Lower leg skin (tissue), 4 donors: ENCODE measurements around the gene CDC20. TPM values are rescaled to one million over a fixed set of nuclear protein-coding genes. Genes with fewer than 3 reads are reported as not detected.
"Not testable (repeated sequence)": the region's sequence is repeated elsewhere in the genome, so short reads cannot be mapped to it uniquely, and the experiment has no call there.

Source experiments
- DNase-seq, 2 donors: peaks; one replicate each; pipeline ENCODE4 v3.0.0-alpha.2; 2019; ENCODE audit warnings: low spot score in 2 of 2
- H3K4me3 ChIP-seq: fragments of 200-600 bp; sonication (generic); 2 replicates; pipeline ENCODE4 v1.5.1; 2017; ENCODE audit warnings: mild to moderate bottlenecking, low read depth; ENCODE audit not compliant: poor library complexity, severe bottlenecking
- POLR2A ChIP-seq, 2 donors: fragments of 450-650 bp; IDR thresholded peaks; one replicate each; pipeline ENCODE4 v1.6.1; 2016 to 2017; ENCODE audit warnings: antibody characterized with exemption in 2 of 2, mild to moderate bottlenecking in 1 of 2, moderate library complexity in 1 of 2
- WGBS, 2 donors: methylation state at CpG; one replicate each; pipeline ENCODE4 v1.1.5; 2018; 5-methylcytosine and 5-hydroxymethylcytosine counted together
- intact Hi-C: fragments of 100-400 bp; cut with DNase I; formaldehyde crosslinking; loops from one replicate; pipeline ENCODE4 v1.15.0; 2023; ENCODE audit warnings: low total_unique reads
- total RNA-seq, 4 donors: library from RNA; depleted of rRNA; stranded (reverse); fragments of >200 nt; gene quantifications; one replicate each; pipeline ENCODE4 v1.1.0, GENCODE V29; 2016
- TF ChIP-seq, protein P1 (sequence below), 3 donors: fragments of 450-650 bp; IDR thresholded peaks; one replicate each; pipeline ENCODE4 v1.5.1; 2016; ENCODE audit warnings: antibody characterized with exemption in 3 of 3, mild to moderate bottlenecking in 3 of 3, moderate library complexity in 2 of 3

The CDC20 gene
- total RNA-seq, 4 donors from 2014 or later = 2.7 to 12.1 (median 6.5) TPM

DNA sequence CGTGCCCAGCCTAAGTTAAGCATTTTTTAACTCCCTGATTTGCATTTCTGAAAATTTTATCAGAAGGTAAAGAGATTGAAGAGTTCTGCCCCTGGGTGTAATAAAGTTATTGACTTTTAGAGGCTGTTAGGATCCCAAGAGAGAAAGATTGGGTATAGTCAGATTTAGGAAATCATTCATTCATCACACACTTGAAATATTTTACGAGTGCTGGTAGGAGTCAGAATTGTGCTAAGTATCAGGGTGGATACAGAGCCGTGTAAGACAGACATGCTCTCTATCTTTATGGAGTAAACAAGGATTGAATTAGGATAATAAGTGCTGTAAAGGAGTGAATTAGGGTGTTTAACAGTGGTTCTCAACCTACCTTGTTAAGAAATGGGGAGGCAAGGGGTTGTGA, 33.9 kb downstream of the CDC20 start:
- WGBS, 2 donors = 57 to 77% methylated on average over 3 of the region's 3 CpGs
- intact Hi-C loops = no loop called here
- no peak for DNase-seq

DNA sequence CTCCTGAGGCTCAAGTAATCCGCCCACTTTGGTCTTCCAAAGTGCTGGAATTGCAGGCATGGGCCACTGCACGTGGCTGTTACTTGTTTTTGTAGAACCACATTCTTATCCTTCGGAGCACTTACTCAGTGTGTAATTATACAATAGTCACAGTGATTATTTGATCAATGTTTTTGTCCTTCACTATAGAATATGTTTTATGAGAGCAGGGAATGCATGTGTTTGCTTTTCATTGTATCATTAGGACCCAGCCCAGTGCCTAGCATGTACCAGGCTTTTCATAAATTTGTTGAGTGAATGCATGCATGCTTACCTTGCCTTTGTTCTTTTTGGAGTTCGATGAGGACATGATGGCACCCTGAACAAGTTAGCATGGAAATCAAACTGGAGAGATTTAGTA, 36.7 kb downstream of the CDC20 start:
- intact Hi-C loops = no loop called here
- 84 to 87% methylated on average over 4 of the region's 4 CpGs for WGBS, 2 donors
- no peak for TF ChIP-seq POLR2A (IDR thresholded peaks at IDR 0.05)
- TF ChIP-seq, protein P1, sequence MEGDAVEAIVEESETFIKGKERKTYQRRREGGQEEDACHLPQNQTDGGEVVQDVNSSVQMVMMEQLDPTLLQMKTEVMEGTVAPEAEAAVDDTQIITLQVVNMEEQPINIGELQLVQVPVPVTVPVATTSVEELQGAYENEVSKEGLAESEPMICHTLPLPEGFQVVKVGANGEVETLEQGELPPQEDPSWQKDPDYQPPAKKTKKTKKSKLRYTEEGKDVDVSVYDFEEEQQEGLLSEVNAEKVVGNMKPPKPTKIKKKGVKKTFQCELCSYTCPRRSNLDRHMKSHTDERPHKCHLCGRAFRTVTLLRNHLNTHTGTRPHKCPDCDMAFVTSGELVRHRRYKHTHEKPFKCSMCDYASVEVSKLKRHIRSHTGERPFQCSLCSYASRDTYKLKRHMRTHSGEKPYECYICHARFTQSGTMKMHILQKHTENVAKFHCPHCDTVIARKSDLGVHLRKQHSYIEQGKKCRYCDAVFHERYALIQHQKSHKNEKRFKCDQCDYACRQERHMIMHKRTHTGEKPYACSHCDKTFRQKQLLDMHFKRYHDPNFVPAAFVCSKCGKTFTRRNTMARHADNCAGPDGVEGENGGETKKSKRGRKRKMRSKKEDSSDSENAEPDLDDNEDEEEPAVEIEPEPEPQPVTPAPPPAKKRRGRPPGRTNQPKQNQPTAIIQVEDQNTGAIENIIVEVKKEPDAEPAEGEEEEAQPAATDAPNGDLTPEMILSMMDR (IDR thresholded peaks at IDR 0.05) = no peak
- H3K4me3 ChIP-seq = no peak overlapping the region
- no peak for DNase-seq

More for the DNA sequence above, 33.9 kb downstream of the CDC20 start:
- no peak for TF ChIP-seq POLR2A (IDR thresholded peaks at IDR 0.05)
- TF ChIP-seq, protein P1 (IDR thresholded peaks at IDR 0.05) = no peak
- H3K4me3 ChIP-seq = no peak overlapping the region

DNA sequence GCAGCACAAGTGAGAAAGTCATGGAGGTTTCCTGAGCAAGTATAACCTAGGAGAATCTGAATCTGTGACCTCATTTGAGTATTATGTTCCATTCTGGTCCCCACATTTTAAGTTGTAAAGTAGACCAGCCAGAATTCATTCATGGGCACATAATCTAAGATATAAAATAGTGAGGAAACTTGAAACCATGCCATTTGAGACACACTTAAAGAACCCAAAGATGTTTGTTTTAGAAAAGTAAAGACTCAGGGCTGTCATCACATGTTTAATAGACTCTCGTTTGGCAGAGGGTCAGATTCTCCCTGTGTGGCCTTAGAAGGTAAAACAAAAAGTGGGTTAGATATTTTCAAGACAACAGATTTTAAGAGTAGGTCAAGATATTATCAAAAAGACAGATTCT, 37.3 kb downstream of the CDC20 start:
- 57 to 62% methylated on average over 1 of the region's 1 CpG for WGBS, 2 donors
- intact Hi-C loops = no loop called here
- DNase-seq = no peak
- no peak overlapping the region for H3K4me3 ChIP-seq
- TF ChIP-seq, protein P1 (IDR thresholded peaks at IDR 0.05) = no peak
- no peak for TF ChIP-seq POLR2A (IDR thresholded peaks at IDR 0.05)

DNA sequence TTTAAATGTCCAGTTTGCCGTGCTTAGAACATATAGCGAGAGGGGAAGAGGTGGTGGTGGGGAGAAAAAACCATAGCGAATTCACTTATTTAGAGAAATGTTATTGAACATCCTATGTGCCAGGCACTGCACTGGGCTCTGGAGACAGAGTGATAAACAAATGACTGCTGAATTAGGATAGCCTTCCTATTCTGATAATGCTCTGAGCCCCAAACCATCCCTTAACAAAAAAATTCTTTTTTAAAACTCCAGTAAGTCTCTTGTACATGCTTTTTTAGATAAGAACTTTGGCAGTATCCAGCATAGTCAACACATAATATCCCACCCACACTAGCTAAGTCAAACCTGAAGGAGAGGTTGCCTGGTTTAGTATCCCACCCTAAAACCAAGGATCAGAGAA, 39.4 kb downstream of the CDC20 start:
- TF ChIP-seq POLR2A (IDR thresholded peaks at IDR 0.05) = no peak
- TF ChIP-seq, protein P1 (IDR thresholded peaks at IDR 0.05) = no peak
- H3K4me3 ChIP-seq = no peak overlapping the region
- intact Hi-C loops = no loop called here
- 95 to 98% methylated on average over 3 of the region's 3 CpGs for WGBS, 2 donors
- no peak for DNase-seq

DNA sequence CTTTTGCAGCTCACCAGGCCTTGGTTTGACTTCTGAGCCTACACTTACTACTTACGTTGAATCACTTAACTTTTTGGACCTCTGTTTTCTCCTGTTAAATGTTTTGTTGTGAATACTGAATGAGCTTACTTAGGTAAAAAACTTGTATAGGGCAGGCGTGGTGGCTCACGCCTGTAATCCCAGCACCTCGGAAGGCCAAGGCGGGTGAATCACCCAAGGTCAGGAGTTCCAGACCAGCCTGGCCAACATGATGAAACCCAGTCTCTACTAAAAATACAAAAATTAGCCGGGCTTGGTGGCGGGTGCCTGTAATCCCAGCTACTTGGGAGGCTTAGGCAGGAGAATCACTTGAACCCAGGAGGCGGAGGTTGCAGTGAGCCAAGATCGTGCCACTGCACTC, 41.7 kb downstream of the CDC20 start:
- intact Hi-C loops, H3K4me3 ChIP-seq, DNase-seq: not testable (repeated sequence)
- WGBS, 2 donors = 97 to 99% methylated on average over 9 of the region's 9 CpGs

DNA sequence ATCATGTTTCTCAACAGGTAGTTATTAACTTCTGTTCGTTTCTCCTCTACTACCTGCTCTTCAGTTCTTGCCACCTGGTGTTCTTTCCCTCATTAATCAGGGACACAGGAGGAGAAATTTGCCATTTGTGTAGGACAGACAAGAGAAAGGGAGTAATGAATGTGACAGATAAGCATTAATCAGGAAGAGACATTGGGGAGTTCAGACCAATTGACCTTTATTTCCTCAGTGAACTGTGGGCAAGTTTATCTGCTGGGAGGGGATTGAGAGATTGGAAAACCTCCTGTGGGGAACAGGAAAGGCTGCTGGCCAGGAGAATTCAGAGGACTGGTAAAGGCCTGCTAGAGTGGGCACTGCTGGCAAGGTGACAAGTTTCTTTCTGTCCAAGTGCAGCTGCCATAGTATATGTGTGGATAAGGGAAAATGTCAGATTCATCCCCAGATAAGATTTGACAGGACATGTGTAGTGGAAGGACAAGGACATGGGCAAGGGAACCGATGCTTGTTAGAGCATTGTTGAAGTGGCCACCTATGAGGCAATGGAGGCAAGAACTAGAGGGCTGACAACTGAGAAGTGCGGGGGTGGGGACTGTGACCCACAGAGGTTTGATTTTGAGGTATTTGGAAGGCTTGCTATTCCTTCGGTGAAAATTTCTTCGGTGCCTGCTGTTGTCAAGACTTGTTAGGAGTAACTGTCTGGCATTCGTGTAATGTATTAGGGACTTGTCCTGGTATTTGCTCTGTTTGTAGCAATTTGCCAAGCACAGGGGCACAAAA, 43.5 kb downstream of the CDC20 start:
- TF ChIP-seq, protein P1 (IDR thresholded peaks at IDR 0.05) = no peak
- TF ChIP-seq POLR2A (IDR thresholded peaks at IDR 0.05) = no peak
- no peak for DNase-seq
- WGBS, 2 donors = 81 to 86% methylated on average over 6 of the region's 6 CpGs
- intact Hi-C loops = no loop called here
- H3K4me3 ChIP-seq = no peak overlapping the region
